ENCODE data around the gene PIP5KL1. TPM values are rescaled to one million over a fixed set of nuclear protein-coding genes. Genes with fewer than 3 reads are reported as not detected.

PIP5KL1 gene
- total RNA-seq, 2 experiments from 2014 or later: 0.95 to 4.4 TPM

- 0 out of 2 replicates have a peak, but pooled peaks cover under 1% of the 10 kb centered on the region for H4K20me1 ChIP-seq (ENCODE audit: insufficient read depth, low read length)
- H3K4me1 ChIP-seq (ENCODE audit: insufficient read depth, low read length, poor library complexity, severe bottlenecking): peaks cover 89% of the 10 kb centered on the region
- intact Hi-C loops (cut with micrococcal nuclease; ENCODE audit: unreplicated experiment): no loop called here
- peak overlapping the region; percentile 17 for H3K4me3 ChIP-seq (ENCODE audit: low read depth, low read length, poor library complexity, severe bottlenecking)
- no peaks in the 10 kb centered on the region for H3K9me2 ChIP-seq (ENCODE audit: insufficient read depth, low read length)
- no TSS peak for BruUV-seq (replicated peaks)
- peak; percentile 34 for DNase-seq (ENCODE audit: low spot score)
- no peaks in the 10 kb centered on the region for H3K9me3 ChIP-seq (ENCODE audit: low read length)
- H3K79me2 ChIP-seq (ENCODE audit: insufficient read depth, low read depth, low read length): peaks cover 86% of the 10 kb centered on the region
- TF ChIP-seq CTCF (conservative IDR thresholded peaks at IDR 0.05; ENCODE audit: low read length) (no peak), EZH2phosphoT487 (IDR thresholded peaks at IDR 0.05; ENCODE audit: borderline replicate concordance, low read depth, low read length) (no peak)
- peak overlapping the region; percentile 77 for H3K27ac ChIP-seq (ENCODE audit: low read depth, low read length, poor library complexity, severe bottlenecking)
- ChIA-PET CTCF (ENCODE audit: unreplicated experiment) (no interaction called here), POLR2A (interaction anchor here (0.7 to 1.0 kb wide), 2 partner anchors 19 to 31 kb away, joined by 3 read pairs; no protein-coding TSS in a partner anchor)
- no peak overlapping the region for H2AFZ ChIP-seq (ENCODE audit: low read length)
- peak overlapping the region; percentile 84 for H3K4me2 ChIP-seq (ENCODE audit: low read length)
- H3K36me3 ChIP-seq (ENCODE audit: insufficient read depth, low read length): peaks cover 43% of the 10 kb centered on the region
These were observed 36.0 kb upstream of the PIP5KL1 start for GRCh38 chr9:127966416-127967150.

GRCh38 chr9:127965953-127966352 is 35.4 kb upstream of the PIP5KL1 start:
- Histone ChIP-seq H3K9me2 (ENCODE audit: insufficient read depth, low read length) (no peaks in the 10 kb centered on the region), H3K4me1 (ENCODE audit: insufficient read depth, low read length, poor library complexity, severe bottlenecking) (peaks cover 89% of the 10 kb centered on the region), H3K9me3 (ENCODE audit: low read length) (no peaks in the 10 kb centered on the region), H3K4me2 (ENCODE audit: low read length) (peak overlapping the region; percentile 84), H3K36me3 (ENCODE audit: insufficient read depth, low read length) (peaks cover 46% of the 10 kb centered on the region), H3K4me3 (ENCODE audit: low read depth, low read length, poor library complexity, severe bottlenecking) (peak overlapping the region; percentile 29), H3K79me2 (ENCODE audit: insufficient read depth, low read depth, low read length) (peaks cover 90% of the 10 kb centered on the region), H3K27ac (ENCODE audit: low read depth, low read length, poor library complexity, severe bottlenecking) (peak overlapping the region; percentile 77), H4K20me1 (ENCODE audit: insufficient read depth, low read length) (no peaks in the 10 kb centered on the region), H2AFZ (ENCODE audit: low read length) (no peak overlapping the region)
- TF ChIP-seq EZH2phosphoT487 (IDR thresholded peaks at IDR 0.05; ENCODE audit: borderline replicate concordance, low read depth, low read length) (no peak), CTCF (conservative IDR thresholded peaks at IDR 0.05; ENCODE audit: low read length) (no peak)
- intact Hi-C loops (cut with micrococcal nuclease; ENCODE audit: unreplicated experiment): no loop called here
- CTCF ChIA-PET (ENCODE audit: unreplicated experiment): no interaction called here
- POLR2A ChIA-PET: interaction anchor here (0.7 to 1.0 kb wide), 2 partner anchors 19 to 32 kb away, joined by 3 read pairs; no protein-coding TSS in a partner anchor
- no peak for DNase-seq (ENCODE audit: low spot score)
- no TSS peak for BruUV-seq (replicated peaks)

All from OCI-LY7 (cell line).